Bronchial epithelial cell (primary cell): ENCODE results near the gene TAPT1. TPM values are rescaled to one million over a fixed set of nuclear protein-coding genes. Genes with fewer than 3 reads are reported as not detected.

ENCODE experiments used
- DNase-seq: peaks from one replicate; pipeline ENCODE4 v3.0.0-alpha.2; 2010; ENCODE audit warnings: low read depth
- FAIRE-seq: peaks from 2 replicates; lab custom pipeline; 2011; peaks lifted over from hg19 to GRCh38; lab: Jason Lieb, UNC
- H3K27me3 ChIP-seq: 2 replicates; pipeline ENCODE4 v1.5.1; 2011; ENCODE audit warnings: low read length; ENCODE audit not compliant: control insufficient read depth, insufficient read depth
- H3K36me3 ChIP-seq: 2 replicates; pipeline ENCODE4 v1.5.1; 2011; ENCODE audit warnings: low read length; ENCODE audit not compliant: control insufficient read depth, insufficient read depth
- H3K4me3 ChIP-seq: 2 replicates; pipeline ENCODE4 v1.5.1; 2011; ENCODE audit warnings: mild to moderate bottlenecking, low read depth, low read length, control low read depth
- total RNA-seq: library from RNA; depleted of rRNA; stranded (reverse); fragments of >200 nt; gene quantifications from 2 replicates; pipeline ENCODE4 v1.2.1, GENCODE V29; 2014
- TF ChIP-seq, protein P1 (sequence below): IDR thresholded peaks from 2 replicates; pipeline ENCODE4 v1.5.1; 2011; ENCODE audit warnings: mild to moderate bottlenecking, moderate library complexity, low read length, control low read depth, inconsistent platforms; ENCODE audit not compliant: insufficient read depth, severe bottlenecking

TAPT1 gene
- total RNA-seq, 1 donor from 2014 or later: 15.0 TPM

DNA sequence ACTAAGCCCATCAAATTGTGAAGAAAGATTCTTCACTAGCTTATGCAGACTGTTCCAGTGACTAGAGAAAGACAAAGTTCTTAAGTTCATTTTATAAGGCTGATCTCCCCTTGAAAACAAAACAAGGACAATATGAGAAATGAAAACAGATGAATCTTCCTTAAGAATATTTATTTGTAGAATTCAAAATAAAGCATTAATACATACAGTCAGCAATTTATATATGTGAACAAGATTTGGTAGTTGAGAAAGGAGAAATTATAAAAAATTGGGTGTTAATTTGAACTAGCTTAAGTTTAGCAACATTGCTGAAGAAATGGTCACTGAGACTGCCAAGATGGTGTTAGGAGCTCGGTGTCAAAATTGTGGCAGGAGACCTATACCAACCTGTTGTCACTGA is 41.4 kb upstream of the TAPT1 start:
- TF ChIP-seq, protein P1, sequence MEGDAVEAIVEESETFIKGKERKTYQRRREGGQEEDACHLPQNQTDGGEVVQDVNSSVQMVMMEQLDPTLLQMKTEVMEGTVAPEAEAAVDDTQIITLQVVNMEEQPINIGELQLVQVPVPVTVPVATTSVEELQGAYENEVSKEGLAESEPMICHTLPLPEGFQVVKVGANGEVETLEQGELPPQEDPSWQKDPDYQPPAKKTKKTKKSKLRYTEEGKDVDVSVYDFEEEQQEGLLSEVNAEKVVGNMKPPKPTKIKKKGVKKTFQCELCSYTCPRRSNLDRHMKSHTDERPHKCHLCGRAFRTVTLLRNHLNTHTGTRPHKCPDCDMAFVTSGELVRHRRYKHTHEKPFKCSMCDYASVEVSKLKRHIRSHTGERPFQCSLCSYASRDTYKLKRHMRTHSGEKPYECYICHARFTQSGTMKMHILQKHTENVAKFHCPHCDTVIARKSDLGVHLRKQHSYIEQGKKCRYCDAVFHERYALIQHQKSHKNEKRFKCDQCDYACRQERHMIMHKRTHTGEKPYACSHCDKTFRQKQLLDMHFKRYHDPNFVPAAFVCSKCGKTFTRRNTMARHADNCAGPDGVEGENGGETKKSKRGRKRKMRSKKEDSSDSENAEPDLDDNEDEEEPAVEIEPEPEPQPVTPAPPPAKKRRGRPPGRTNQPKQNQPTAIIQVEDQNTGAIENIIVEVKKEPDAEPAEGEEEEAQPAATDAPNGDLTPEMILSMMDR: no peak
- H3K36me3 ChIP-seq: no peaks in the 10 kb centered on the region
- H3K27me3 ChIP-seq: peaks cover 3% of the 10 kb centered on the region
- H3K4me3 ChIP-seq: no peak overlapping the region
- FAIRE-seq: no peak
- no peak for DNase-seq

DNA sequence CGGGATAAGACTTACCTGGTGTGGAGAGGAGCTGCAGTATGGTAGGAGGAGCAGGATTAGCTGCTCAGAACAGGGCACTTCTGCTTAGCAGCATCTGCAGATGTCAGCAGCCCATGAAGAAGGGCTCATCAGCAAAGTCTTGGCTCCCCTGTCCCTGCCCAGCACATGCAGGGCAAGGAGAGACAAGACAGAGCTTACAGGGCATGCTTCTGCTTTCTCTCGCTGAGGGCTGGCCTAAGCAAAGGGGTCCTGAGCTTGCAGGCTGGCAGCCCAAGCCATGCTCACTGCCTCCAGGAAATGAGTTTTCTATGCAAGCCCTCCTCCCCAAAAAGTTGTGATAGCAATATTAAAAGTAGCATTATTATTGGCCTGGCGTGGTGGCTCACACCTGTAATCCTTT is 39.5 kb upstream of the TAPT1 start:
- FAIRE-seq (no peak), DNase-seq (no peak)
- Histone ChIP-seq H3K27me3 (peaks cover 3% of the 10 kb centered on the region), H3K4me3 (no peak overlapping the region), H3K36me3 (no peaks in the 10 kb centered on the region)
- TF ChIP-seq, protein P1: no peak

DNA sequence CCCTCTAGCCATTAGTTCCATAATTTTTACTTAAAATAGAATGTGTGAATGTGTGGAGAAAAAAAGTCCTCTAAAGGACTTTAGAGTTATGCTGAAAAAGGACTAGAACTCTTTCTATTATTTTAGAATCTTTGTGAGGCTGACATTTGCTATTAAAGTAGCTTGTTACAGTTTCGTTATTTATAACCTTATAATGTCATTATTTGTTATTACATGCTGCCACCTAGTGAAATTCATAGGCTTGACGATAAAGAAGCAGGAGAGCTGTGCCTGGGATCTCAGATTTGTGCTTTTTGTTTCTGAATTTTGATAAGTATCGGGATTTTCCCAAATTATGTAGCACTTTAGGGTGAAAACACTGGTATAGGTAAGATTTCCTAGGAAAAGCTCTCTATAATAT is 38.5 kb upstream of the TAPT1 start:
- Histone ChIP-seq H3K36me3 (no peaks in the 10 kb centered on the region), H3K4me3 (no peak overlapping the region), H3K27me3 (peaks cover 3% of the 10 kb centered on the region)
- TF ChIP-seq, protein P1: peak; percentile 24
- DNase-seq (peak; percentile 45), FAIRE-seq (no peak)

DNA sequence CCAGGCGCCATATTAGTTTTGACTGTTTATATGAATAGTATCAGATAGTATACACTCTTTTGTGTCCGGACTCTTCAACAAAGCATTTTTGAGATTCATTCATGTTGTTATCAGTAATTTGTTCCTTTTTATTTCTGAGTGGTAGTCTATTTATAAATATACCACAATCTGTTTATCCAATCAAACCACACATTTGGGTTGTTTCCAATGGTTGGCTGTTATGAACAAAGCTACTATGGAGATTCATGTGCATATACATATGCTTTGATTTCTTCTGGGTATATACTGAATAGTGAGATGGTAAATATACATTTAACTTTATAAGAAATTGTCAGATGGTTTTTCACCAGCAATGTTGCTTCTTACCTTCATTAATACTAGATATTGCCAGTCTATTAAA is 36.8 kb upstream of the TAPT1 start:
- Histone ChIP-seq H3K36me3 (no peaks in the 10 kb centered on the region), H3K27me3 (peaks cover 3% of the 10 kb centered on the region), H3K4me3 (no peak overlapping the region)
- TF ChIP-seq, protein P1: no peak
- FAIRE-seq: no peak
- no peak for DNase-seq

DNA sequence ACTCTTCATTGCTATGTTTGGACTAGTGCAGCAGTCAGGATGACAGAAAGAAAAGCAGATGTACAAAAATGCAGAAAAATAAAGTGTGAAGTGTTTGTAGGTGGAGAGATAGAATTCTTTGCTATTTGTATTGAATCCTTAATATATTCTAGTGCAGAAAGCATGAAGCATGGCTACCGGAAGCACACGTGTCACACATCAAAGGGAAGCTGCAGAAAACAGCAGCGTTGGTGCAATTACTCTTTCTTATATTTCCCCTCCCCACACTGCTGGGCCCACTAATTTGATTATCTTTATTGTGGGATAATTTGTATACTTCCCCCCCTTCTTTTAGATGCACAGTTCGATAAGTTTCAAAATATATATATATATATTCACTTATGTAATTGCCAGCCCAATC is 35.9 kb upstream of the TAPT1 start:
- DNase-seq: no peak
- no peaks in the 10 kb centered on the region for H3K36me3 ChIP-seq
- H3K27me3 ChIP-seq: no peaks in the 10 kb centered on the region
- no peak overlapping the region for H3K4me3 ChIP-seq
- TF ChIP-seq, protein P1: no peak
- FAIRE-seq: no peak

GRCh38 chr4:16261313-16261878 is 35.1 kb upstream of the TAPT1 start:
- no peak for FAIRE-seq
- no peak for DNase-seq
- TF ChIP-seq, protein P1: no peak
- no peaks in the 10 kb centered on the region for H3K27me3 ChIP-seq
- H3K36me3 ChIP-seq: no peaks in the 10 kb centered on the region
- no peak overlapping the region for H3K4me3 ChIP-seq
